ENCODE data around the gene COL4A1. TPM values are rescaled to one million over a fixed set of nuclear protein-coding genes. Genes with fewer than 3 reads are reported as not detected.

COL4A1 gene
- total RNA-seq, 1 donor from 2014 or later = 105 TPM

GRCh38 chr13:110262508-110263291, 44.3 kb downstream of the COL4A1 start:
- Histone ChIP-seq H3K79me2 (ENCODE audit: low read depth) (peaks cover 16% of the 10 kb centered on the region), H3K9ac (no peak overlapping the region), H3K4me1 (peaks cover 65% of the 10 kb centered on the region), H2AFZ (replicated peaks) (no peak overlapping the region), H3K4me3 (no peak overlapping the region), H3K36me3 (no peaks in the 10 kb centered on the region), H3K27me3 (no peaks in the 10 kb centered on the region), H3K27ac (no peak overlapping the region), H3K4me2 (peak overlapping the region; percentile 24), H3K9me3 (ENCODE audit: low read depth) (no peaks in the 10 kb centered on the region), H3F3A (ENCODE audit: low read depth) (peaks cover 44% of the 10 kb centered on the region), H4K20me1 (ENCODE audit: low read depth) (peaks cover 62% of the 10 kb centered on the region)
- peak; percentile 58 for DNase-seq (ENCODE audit: low spot score)
- no peak for TF ChIP-seq CTCF (IDR thresholded peaks at IDR 0.05)
- no peak for TF ChIP-seq EZH2 (IDR thresholded peaks at IDR 0.05)
- no peak for TF ChIP-seq EZH2phosphoT487 (IDR thresholded peaks at IDR 0.05)
- Mint-ChIP-seq H3K9me3 (no peaks in the 10 kb centered on the region), H3K27ac (peak overlapping the region; percentile 11), H3K27me3 (ENCODE audit: insufficient read depth, low read depth) (peaks cover 11% of the 10 kb centered on the region), H3K36me3 (peaks cover 8% of the 10 kb centered on the region), H3K4me3 (no peak overlapping the region), H3K4me1 (peaks cover 63% of the 10 kb centered on the region)

DNA sequence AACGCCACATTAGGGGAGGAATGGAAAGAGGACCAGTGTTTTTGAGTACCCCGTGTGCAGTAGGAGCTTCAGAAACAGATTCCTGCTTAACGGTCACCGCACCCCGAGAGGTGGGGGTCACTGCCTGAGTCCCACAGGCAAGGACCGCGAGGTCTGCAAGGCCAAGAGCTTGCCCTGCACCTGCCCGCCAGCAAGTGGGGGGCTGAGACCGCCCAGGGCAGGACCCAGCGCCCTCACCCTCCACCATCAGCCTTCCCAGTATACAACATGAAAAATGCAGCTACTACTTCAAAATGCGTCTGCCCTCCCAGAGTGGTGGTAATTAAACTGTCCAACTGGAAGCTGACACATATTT, 44.9 kb downstream of the COL4A1 start:
- DNase-seq (ENCODE audit: low spot score) = no peak
- Histone ChIP-seq H3K9ac (no peak overlapping the region), H3K4me1 (peaks cover 59% of the 10 kb centered on the region), H3K4me2 (peak overlapping the region; percentile 24), H3K9me3 (ENCODE audit: low read depth) (no peaks in the 10 kb centered on the region), H2AFZ (replicated peaks) (no peak overlapping the region), H3K79me2 (ENCODE audit: low read depth) (peaks cover 16% of the 10 kb centered on the region), H3K36me3 (no peaks in the 10 kb centered on the region), H3K4me3 (no peak overlapping the region), H3K27me3 (no peaks in the 10 kb centered on the region), H3F3A (ENCODE audit: low read depth) (peaks cover 39% of the 10 kb centered on the region), H3K27ac (no peak overlapping the region), H4K20me1 (ENCODE audit: low read depth) (peaks cover 56% of the 10 kb centered on the region)
- peaks cover 57% of the 10 kb centered on the region for H3K4me1 Mint-ChIP-seq
- H3K4me3 Mint-ChIP-seq = no peak overlapping the region
- peaks cover 8% of the 10 kb centered on the region for H3K36me3 Mint-ChIP-seq
- peak overlapping the region; percentile 11 for H3K27ac Mint-ChIP-seq
- no peak for TF ChIP-seq CTCF (IDR thresholded peaks at IDR 0.05)
- no peak for TF ChIP-seq EZH2 (IDR thresholded peaks at IDR 0.05)
- no peak for TF ChIP-seq EZH2phosphoT487 (IDR thresholded peaks at IDR 0.05)
- H3K27me3 Mint-ChIP-seq (ENCODE audit: insufficient read depth, low read depth) = peaks cover 11% of the 10 kb centered on the region
- no peaks in the 10 kb centered on the region for H3K9me3 Mint-ChIP-seq

GRCh38 chr13:110261166-110262081, 45.5 kb downstream of the COL4A1 start:
- Histone ChIP-seq H3K4me3 (no peak overlapping the region), H3K9me3 (ENCODE audit: low read depth) (no peaks in the 10 kb centered on the region), H3F3A (ENCODE audit: low read depth) (peaks cover 32% of the 10 kb centered on the region), H3K4me1 (peaks cover 52% of the 10 kb centered on the region), H3K4me2 (peak overlapping the region; percentile 14), H3K79me2 (ENCODE audit: low read depth) (peaks cover 16% of the 10 kb centered on the region), H3K27me3 (no peaks in the 10 kb centered on the region), H3K36me3 (no peaks in the 10 kb centered on the region), H4K20me1 (ENCODE audit: low read depth) (peaks cover 50% of the 10 kb centered on the region), H2AFZ (replicated peaks) (no peak overlapping the region), H3K27ac (no peak overlapping the region), H3K9ac (no peak overlapping the region)
- Mint-ChIP-seq H3K36me3 (peaks cover 10% of the 10 kb centered on the region), H3K9me3 (no peaks in the 10 kb centered on the region), H3K27ac (no peak overlapping the region), H3K27me3 (ENCODE audit: insufficient read depth, low read depth) (peaks cover 11% of the 10 kb centered on the region), H3K4me3 (no peak overlapping the region), H3K4me1 (peaks cover 51% of the 10 kb centered on the region)
- DNase-seq (ENCODE audit: low spot score) = peak; percentile 49
- no peak for TF ChIP-seq EZH2 (IDR thresholded peaks at IDR 0.05)
- no peak for TF ChIP-seq CTCF (IDR thresholded peaks at IDR 0.05)
- TF ChIP-seq EZH2phosphoT487 (IDR thresholded peaks at IDR 0.05) = no peak

All from neural progenitor cell (in vitro differentiated cells).